ENCODE results near the gene KCTD12.

KCTD12 gene

DNA sequence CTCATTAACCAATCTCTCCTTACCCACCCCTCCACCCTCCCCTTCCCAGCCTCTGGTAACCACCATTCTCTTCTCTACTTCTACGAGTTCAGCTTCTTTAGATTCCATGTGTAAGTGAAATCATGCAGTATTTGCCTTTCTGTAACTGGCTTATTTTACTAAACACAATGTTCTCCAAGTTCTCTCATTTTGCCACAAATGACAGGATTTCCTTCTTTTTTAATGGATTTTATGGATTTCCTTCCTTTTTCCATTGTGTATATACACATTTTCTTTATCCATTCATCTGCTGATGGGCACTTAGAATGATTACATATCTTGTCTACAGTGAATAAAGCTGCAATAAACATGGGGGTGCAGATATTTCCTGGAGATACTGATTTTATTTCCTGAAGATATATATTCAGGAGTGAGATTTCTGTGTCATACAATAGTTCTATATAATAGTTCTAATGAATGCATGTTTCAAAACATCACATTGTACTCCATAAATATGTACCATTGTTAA, 20.2 kb downstream of the KCTD12 start:
- no peak for DNase-seq (ENCODE audit: low read depth, low spot score)
- TF ChIP-seq, protein P1, sequence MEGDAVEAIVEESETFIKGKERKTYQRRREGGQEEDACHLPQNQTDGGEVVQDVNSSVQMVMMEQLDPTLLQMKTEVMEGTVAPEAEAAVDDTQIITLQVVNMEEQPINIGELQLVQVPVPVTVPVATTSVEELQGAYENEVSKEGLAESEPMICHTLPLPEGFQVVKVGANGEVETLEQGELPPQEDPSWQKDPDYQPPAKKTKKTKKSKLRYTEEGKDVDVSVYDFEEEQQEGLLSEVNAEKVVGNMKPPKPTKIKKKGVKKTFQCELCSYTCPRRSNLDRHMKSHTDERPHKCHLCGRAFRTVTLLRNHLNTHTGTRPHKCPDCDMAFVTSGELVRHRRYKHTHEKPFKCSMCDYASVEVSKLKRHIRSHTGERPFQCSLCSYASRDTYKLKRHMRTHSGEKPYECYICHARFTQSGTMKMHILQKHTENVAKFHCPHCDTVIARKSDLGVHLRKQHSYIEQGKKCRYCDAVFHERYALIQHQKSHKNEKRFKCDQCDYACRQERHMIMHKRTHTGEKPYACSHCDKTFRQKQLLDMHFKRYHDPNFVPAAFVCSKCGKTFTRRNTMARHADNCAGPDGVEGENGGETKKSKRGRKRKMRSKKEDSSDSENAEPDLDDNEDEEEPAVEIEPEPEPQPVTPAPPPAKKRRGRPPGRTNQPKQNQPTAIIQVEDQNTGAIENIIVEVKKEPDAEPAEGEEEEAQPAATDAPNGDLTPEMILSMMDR (IDR thresholded peaks at IDR 0.05; ENCODE audit: low read depth, low read length) = no peak
- in situ Hi-C loops (cut with HindIII; ENCODE audit: low sequenced_read_pairs) = no loop called here
- H3K4me3 ChIP-seq (ENCODE audit: low read depth, low read length) = no peak overlapping the region

DNA sequence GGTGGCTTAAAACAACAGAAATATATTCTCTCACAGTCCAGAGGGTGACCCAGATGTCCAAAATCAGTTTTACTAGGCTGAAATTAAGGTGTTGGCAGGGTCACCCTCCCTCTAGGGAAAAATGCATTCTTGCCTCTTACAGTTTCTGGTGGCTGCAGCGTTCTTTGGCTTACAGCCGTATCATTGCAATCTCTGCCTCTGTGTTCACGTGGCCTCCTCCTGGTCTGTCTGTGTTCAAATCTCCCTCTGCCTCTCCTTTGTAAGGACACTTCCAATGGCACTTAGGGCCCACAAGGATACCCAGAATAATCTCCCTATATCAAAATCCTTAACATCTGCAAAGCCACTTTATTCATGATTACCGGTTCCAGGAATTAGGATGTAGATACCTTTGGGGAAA, 21.1 kb downstream of the KCTD12 start:
- in situ Hi-C loops (cut with HindIII; ENCODE audit: low sequenced_read_pairs) = no loop called here
- TF ChIP-seq, protein P1 (IDR thresholded peaks at IDR 0.05; ENCODE audit: low read depth, low read length) = no peak
- no peak overlapping the region for H3K4me3 ChIP-seq (ENCODE audit: low read depth, low read length)
- DNase-seq (ENCODE audit: low read depth, low spot score) = no peak

DNA sequence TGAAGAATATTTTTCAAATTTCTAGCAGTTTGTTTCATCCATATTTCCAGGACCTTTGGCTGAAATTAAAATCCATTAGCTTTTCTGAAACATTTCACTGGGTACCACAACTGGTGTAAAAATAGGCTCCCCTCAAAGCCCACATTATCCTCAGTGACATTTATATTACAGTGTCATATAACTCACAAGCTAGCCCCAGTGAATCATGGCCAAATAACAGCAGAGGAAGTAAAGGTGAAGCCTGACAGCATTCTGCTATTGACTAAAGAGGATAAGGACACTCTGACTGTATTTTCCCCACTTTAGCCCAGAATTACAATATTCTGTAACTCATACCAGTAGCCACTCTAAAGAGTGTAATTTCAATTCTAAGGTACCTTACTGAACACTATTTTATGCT, 21.9 kb downstream of the KCTD12 start:
- in situ Hi-C loops (cut with HindIII; ENCODE audit: low sequenced_read_pairs) = no loop called here
- TF ChIP-seq, protein P1 (IDR thresholded peaks at IDR 0.05; ENCODE audit: low read depth, low read length) = no peak
- no peak for DNase-seq (ENCODE audit: low read depth, low spot score)
- H3K4me3 ChIP-seq (ENCODE audit: low read depth, low read length) = no peak overlapping the region

DNA sequence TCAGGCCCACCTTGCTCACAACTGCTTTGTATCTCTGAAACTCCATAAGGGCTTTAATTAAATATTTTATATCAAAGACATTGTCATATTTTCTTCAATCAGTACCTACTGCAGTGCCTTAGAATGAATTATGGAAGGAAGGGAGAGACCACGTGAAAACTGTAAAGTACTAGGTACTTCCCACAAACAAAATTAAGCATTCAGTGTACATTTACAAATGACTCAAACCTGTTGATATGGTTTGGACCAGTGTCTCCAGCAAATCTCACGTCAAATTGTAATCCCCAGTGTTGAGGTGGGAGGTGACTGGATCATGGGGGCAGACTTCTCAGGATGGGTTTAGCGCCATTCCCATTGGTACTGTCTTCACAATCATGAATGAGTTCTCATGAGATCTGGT, 23.2 kb downstream of the KCTD12 start:
- no peak overlapping the region for H3K4me3 ChIP-seq (ENCODE audit: low read depth, low read length)
- DNase-seq (ENCODE audit: low read depth, low spot score) = no peak
- in situ Hi-C loops (cut with HindIII; ENCODE audit: low sequenced_read_pairs) = no loop called here
- TF ChIP-seq, protein P1 (IDR thresholded peaks at IDR 0.05; ENCODE audit: low read depth, low read length) = no peak

DNA sequence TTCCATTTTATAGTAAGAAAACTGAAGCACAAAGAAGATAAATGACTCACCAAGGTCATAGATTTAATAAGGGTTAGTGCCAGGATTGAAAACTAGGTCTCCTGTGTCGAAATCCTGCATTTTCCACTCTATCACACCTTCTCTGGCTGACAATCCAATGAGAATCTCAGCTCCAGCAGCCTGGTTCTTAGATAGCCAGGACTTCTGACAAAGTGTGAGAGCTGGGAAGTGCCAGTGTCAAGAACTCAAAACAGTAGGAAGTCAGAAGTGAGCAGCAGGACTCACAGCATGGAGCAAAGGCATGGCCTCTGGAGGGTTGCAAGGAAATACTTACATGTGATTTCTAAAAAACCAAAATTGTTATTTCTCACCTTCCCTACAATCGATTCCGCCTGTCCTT, 24.3 kb downstream of the KCTD12 start:
- TF ChIP-seq, protein P1 (IDR thresholded peaks at IDR 0.05; ENCODE audit: low read depth, low read length) = no peak
- H3K4me3 ChIP-seq (ENCODE audit: low read depth, low read length) = no peak overlapping the region
- in situ Hi-C loops (cut with HindIII; ENCODE audit: low sequenced_read_pairs) = no loop called here
- DNase-seq (ENCODE audit: low read depth, low spot score) = no peak

DNA sequence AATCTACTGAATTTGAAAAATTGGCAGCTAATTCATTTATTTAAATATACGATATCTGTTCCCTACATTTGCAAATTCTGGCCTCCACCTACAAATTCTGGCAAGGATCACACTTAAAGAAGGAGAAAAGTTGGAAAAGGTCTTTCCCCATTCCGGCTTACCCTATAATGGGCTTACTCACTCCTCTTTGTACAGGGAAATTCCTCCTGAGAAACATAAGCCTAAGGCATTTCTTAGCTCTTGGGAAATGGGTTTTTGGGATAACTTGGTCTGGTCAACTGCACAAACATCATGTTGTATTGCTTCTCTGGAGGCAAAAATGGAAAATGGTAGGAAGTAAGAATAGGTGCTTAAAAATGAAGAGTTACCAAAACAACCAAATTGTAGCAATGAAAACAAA, 25.5 kb downstream of the KCTD12 start:
- H3K4me3 ChIP-seq (ENCODE audit: low read depth, low read length) = no peak overlapping the region
- in situ Hi-C loops (cut with HindIII; ENCODE audit: low sequenced_read_pairs) = no loop called here
- TF ChIP-seq, protein P1 (IDR thresholded peaks at IDR 0.05; ENCODE audit: low read depth, low read length) = no peak
- no peak for DNase-seq (ENCODE audit: low read depth, low spot score)

DNA sequence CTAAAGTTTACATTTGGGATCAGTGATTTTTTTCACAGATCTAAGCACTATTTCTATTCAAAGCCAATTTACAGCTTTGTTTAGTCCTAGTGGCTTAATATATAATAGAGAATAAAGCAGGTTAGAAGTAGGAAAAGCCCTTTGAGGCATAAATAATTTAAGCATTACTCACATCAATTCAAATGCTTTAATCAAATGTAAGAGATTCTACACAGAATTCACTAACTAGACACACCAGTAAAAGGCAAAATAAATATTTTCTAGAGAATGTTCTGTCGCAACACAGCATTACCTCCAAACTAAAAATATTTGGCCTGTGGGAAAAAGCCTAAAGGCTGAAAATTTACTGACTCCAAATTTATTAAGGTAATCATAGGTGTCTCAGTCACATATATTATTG, 31.3 kb downstream of the KCTD12 start:
- peak; percentile 28 for DNase-seq (ENCODE audit: low read depth, low spot score)
- in situ Hi-C loops (cut with HindIII; ENCODE audit: low sequenced_read_pairs) = no loop called here
- no peak overlapping the region for H3K4me3 ChIP-seq (ENCODE audit: low read depth, low read length)
- TF ChIP-seq, protein P1 (IDR thresholded peaks at IDR 0.05; ENCODE audit: low read depth, low read length) = no peak
